GM12892 (cell line): ENCODE data around the gene NFKB2.

Source experiments
- POLR2A ChIP-seq: IDR thresholded peaks from 2 replicates; pipeline ENCODE4 v1.6.1; 2011; ENCODE audit warnings: low read depth, low read length, control low read depth
- POLR2AphosphoS5 ChIP-seq: IDR thresholded peaks from 2 replicates; pipeline ENCODE4 v1.6.1; 2011; ENCODE audit warnings: low read depth, low read length, control low read depth
- TAF1 ChIP-seq: IDR thresholded peaks from 2 replicates; pipeline ENCODE4 v1.6.1; 2011; ENCODE audit warnings: low read depth, mild to moderate bottlenecking, control low read depth, low read length, borderline replicate concordance

- TF ChIP-seq TAF1, result no peak
- no peak; the same call in 1 of the 2 replicates for TF ChIP-seq POLR2A
- TF ChIP-seq POLR2AphosphoS5, result no peak
Observed at GRCh38 chr10:102408728-102409603, 13.5 kb downstream of the NFKB2 start.
